Islet of Langerhans (tissue), 1 donor: ENCODE data around the gene ZG16.
"Not testable (repeated sequence)": the region's sequence is repeated elsewhere in the genome, so short reads cannot be mapped to it uniquely, and the experiment has no call there.

Experiments
- FAIRE-seq: peaks from one replicate; lab custom pipeline; 2011; peaks lifted over from hg19 to GRCh38; lab: Jason Lieb, UNC

ZG16 gene

GRCh38 chr16:29753516-29753915 is 24.5 kb upstream of the ZG16 start:
- FAIRE-seq = no peak

- no peak for FAIRE-seq
Measured at GRCh38 chr16:29756654-29757053, 21.4 kb upstream of the ZG16 start.

GRCh38 chr16:29757086-29757485 is 21.0 kb upstream of the ZG16 start:
- not testable (repeated sequence) for FAIRE-seq

- FAIRE-seq = no peak
Measured at GRCh38 chr16:29757950-29758466, 20.0 kb upstream of the ZG16 start.

DNA sequence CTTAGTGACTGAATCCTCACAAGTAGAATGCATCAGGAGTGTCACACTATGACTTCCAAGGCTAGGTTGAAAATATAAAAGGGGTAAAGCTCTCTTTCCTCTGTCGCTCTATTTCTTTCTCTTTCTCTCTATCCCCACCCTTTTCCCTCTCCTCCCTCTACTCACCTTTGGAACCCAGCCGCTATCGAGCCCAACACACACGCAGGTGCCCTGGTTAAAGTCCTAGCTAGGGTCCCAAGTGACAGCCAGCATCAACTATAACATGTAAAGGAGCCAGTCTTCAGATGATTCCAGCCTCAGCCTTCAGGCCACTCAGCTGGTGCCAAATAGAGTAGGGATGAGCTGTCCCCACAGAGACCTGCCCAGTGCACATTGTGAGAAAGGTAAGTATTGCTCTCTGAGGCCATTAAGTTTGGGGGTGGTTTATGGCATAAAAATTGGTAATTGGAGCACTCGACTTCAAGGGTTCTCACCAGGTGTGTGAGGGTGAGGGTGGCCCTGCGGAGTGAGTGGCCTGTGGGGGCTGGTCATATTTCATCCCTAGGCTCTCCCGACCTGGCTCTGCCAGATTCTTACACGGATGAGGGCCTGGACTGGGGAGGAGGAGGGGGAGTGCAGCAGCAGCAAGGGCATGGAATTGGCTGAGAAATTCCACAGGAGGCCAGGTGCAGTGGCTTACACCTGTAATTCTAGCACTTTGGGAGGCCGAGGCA is 17.3 kb upstream of the ZG16 start:
- no peak for FAIRE-seq

GRCh38 chr16:29761280-29761651 is 16.8 kb upstream of the ZG16 start:
- FAIRE-seq = not testable (repeated sequence)

DNA sequence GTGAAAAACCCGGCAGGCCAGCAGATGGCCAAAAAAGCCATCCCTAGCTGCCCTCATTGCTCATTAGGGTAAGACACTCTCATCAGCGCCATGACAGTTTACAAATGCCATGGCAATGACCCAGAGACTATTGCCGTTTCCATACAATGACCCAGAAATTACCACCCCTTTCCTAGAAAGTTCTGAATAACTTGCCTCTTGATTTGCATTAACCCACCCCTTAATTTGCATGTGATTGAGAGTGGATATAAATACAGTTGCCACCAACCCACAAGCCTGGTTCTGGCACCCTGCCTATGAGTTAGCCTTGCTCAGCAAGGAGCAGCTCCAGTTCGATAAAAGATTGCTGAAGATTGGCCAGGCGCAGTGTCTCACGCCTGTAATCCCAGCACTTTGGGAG is 16.2 kb upstream of the ZG16 start:
- no peak for FAIRE-seq

GRCh38 chr16:29763326-29763725 is 14.7 kb upstream of the ZG16 start:
- no peak for FAIRE-seq

DNA sequence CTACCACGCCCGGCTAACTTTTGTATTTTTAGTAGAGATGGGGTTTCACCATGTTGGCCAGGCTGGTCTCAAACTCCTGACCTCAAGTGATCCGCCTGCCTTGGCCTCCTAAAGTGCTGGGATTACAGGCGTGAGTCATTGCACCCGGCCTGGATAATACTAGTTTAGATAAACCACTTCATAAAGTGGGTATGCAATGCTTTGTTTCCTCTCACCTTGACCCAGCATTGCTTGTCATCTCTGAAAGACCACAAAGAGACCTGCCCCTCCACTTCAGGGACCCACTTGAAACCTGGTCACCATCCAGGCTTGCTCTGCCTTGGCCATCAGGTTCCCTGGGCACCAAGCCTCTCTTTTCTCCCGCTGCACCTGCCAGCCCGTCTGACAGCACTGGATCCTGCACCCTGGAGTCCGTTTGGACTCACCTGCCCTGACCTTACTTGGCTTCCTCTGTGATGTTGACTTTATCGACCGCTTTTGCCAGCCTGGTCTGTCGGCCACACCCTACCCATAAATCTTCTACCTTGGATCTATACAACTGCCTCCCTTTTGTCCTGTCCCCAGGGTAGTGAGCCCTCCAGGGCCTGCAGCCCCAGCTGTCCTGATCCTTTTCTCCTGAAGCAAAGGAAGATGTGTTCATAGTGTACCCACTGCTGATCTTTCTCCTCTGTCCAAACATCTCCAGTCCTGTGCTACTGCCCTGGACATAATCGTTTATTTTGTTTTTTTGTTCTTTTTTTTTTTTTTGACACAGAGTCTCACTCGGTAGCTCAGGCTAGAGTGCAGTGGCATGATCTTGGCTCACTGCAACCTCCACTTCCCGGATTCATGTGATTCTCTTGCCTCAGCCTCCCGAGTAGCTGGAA is 12.7 kb upstream of the ZG16 start:
- FAIRE-seq = no peak

DNA sequence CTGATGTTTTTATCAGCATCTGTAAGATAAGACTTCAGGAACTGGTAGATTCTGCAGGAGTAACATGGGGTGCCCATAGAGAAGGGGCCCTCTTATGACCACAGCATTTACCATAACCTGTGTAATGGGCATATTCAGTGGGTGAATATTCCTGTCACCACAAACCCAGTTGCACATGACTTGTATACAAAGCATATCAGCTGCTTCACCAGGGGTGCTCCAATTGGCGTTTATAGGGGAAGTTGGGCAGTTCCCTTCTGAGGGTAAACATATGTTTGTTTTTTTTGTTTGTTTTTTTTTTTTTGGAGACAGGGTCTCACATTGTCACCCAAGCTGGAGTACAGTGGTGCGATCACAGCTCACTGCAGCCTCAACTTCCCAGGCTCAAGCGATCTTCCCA is 11.5 kb upstream of the ZG16 start:
- no peak for FAIRE-seq

- no peak for FAIRE-seq
Measured at GRCh38 chr16:29767062-29767461, 11.0 kb upstream of the ZG16 start.

DNA sequence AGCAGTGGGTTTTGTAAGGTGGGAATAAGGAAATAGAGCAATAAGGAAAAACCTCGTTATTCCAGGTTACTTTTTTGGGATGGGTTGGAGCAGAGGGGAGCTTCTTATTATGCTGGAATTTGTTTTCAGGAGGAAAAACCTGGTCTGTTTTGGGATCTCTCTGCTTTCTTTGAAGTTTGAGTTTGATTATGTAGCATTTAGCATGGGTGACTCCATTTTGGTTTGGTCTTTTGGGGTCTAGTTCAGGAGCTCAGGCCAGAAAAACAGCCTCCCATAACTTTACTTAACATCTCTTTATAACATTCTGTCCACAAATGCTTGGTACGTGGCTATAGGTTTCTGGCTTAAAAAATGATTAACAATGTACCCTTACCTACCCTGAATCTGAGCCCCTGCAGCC is 8.5 kb upstream of the ZG16 start:
- FAIRE-seq = no peak

DNA sequence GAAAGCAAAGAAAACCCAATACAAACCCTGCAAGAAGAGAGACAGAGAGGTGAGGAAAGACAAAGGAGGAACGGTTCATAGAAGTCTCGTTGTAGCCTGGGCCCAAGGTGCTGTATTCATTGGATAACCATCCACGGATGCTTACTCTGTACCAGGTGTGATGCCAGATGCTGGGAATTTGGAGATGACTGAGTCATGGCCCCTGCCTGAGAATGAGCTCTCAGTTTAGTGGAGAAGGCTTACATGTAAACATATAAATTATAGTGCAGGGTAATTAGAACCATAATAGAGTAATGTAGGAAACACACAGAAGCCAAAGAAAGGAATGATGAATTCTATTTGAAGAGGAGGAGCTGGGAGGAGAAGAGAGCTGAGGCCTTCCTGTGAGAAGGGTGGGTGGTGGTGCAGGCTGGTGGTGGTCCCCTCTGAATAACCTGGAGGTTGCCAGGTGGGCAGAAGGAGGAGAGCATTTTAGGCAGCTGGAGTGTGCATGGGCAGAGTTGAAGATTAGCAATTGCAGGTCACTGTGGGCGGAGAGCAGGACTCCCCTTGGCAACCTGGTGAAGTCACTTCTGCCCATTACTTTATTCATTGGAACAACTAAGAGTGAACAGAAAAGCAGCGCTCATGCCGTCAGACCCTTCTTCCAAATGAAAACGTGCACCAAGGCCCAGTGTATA is 7.7 kb upstream of the ZG16 start:
- no peak for FAIRE-seq

DNA sequence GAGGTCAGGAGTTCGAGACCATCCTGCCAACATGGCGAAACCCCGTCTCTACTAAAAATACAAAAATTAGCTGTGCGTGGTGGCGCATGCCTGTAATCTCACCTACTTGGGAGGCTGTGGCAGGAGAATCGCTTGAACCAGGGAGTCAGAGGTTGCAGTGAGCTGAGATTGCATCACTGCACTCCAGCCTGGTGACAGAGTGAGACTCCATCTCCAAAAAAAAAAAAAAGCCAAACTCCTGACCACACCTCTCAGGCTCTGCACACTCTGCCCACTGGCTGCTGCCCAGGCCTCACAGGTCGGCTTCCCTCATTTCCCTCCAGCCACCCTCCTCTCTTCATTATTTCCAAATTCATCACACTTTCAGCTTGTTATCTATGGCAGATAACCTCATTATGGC is 5.7 kb upstream of the ZG16 start:
- FAIRE-seq = not testable (repeated sequence)

DNA sequence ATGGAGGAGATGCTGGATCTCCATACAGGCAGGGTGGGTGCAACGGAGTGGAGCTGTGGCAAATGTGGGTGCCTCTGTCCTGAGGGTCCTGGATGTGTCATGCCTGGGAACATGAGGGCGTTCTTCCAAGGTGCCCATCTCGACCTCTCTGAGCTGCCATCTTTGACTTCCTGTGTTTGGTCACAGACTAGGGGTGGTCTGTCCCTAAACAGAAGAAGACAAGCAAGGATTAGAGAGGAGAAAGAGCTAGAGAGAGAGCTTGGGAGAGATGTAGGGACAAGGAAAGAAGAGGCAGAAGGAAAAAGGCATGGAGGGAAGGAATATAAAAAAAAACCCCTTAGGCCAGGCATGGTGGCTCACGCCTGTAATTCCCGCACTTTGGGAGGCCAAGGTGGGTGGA is 3.3 kb upstream of the ZG16 start:
- no peak for FAIRE-seq

DNA sequence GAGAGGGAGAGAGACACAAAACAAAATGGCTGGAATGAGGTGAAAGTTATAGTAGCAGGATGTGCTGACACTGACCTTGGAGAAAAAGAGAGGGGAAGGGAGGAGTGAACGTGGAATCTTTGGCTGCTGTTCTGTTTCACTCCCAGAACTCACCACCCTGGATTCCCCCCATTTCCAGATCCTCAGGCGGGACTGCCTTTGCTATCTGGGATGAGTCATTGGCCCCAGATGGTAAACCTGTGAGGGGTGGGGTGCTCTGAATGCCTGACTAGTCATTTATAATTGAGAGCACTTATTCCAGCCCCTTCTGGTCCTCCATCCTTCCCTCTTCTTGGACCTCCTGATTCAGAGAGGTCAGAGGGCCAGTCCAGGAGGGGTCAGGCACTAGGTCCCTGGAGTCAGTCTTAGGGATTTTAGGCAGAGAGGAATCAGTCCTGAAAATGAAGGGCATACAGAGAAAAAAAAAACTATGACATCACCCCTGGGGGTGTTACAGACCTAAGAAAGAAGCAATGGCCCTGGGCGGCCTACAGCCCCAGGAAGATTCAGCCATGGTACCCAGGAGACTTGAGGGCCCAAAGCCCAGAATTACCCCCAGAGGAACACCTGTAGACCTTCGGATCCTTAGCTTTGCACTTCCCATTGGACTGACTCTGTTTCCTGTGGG is 2.2 kb upstream of the ZG16 start:
- no peak for FAIRE-seq

DNA sequence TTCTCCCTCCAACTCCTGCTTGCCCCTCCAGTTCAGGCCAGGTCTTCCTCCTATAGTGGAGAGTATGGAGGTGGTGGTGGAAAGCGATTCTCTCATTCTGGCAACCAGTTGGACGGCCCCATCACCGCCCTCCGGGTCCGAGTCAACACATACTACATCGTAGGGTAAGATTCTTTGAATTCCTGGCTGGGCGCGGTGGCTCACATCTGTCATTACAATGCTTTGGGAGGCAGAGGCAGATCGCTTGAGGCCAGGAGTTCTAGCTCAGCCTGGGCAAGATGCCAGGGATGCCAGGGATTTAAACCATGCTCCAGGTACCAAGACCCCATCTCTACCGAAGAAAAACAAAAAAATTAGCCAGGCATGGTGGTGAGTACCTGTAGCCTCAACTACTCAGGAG is 1.4 kb downstream of the ZG16 start:
- FAIRE-seq = no peak

GRCh38 chr16:29783094-29783953 is 5.3 kb downstream of the ZG16 start:
- not testable (repeated sequence) for FAIRE-seq

DNA sequence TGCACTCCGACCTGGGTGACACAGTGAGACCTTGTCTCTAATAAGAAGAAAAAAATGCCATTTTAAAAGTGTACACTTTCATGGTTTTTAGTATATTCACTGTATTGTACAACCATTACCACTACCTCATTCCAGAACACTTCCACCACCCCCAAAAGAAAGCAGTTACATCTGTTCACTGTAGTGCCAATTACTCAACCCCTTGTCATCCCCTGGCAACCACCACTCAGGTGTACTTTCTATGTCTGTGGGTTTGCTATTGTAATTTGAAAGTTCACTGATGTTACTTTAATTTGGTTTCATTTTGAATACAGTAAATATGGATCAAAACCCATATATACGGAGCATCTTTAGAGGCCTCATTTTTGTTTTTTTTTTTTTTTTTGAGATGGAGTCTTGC is 6.1 kb downstream of the ZG16 start:
- FAIRE-seq = no peak

- FAIRE-seq = no peak
Measured at GRCh38 chr16:29784901-29785500, 6.9 kb downstream of the ZG16 start.

DNA sequence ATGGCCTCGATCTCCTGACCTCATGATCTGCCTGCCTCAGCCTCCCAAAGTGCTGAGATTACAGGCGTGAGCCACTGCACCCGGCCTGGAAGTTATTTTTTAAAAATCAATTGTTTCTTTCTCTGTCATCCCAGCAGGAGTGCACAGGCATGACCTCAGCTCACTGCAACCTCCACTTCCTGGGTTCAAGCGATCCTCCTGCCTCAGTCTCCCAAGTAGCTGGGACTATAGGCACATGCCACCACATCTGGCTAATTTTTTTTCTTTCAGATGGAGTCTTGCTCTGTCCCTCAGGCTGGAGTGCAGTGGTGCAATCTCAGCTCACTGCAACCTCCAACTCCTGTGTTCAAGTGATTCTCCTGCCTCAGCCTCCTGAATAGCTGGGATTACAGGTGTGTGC is 9.1 kb downstream of the ZG16 start:
- not testable (repeated sequence) for FAIRE-seq
